Ovary (tissue), 9 donors: Measurements from ENCODE around the gene MYMK. TPM values are rescaled to one million over a fixed set of nuclear protein-coding genes. Genes with fewer than 3 reads are reported as not detected.

Experiments used
- DNase-seq, 5 donors: peaks; one replicate each; pipeline ENCODE4 v3.0.0-alpha.2; 2019 to 2020
- H3K27ac ChIP-seq, 2 donors: fragments of 200-600 bp; one replicate each; pipeline versions ENCODE4 v1.5.1 to v1.8.0; 2019 to 2022
- H3K27me3 ChIP-seq: fragments of 200-600 bp; one replicate; pipeline ENCODE4 v1.8.0; 2022
- H3K36me3 ChIP-seq: fragments of 200-600 bp; sonication (generic); one replicate; pipeline ENCODE4 v1.5.1; 2019
- H3K4me1 ChIP-seq: one replicate; pipeline ENCODE4 v1.8.1; 2013; ENCODE audit warnings: mild to moderate bottlenecking, moderate library complexity; ENCODE audit not compliant: insufficient read depth
- H3K4me3 ChIP-seq: fragments of 200-600 bp; sonication (generic); one replicate; pipeline ENCODE4 v1.5.1; 2017
- H3K9me3 ChIP-seq, 2 donors: fragments of 200-600 bp in 1 of 2; sonication (generic) in 1 of 2; one replicate each; pipeline versions ENCODE4 v1.5.1 to v1.8.1; 2013 to 2019; ENCODE audit warnings: mild to moderate bottlenecking in 1 of 2, moderate library complexity in 1 of 2
- EP300 ChIP-seq: sonication (generic); formaldehyde crosslinking; IDR thresholded peaks from one replicate; pipeline ENCODE4 v1.6.1; 2017; ENCODE audit warnings: antibody characterized with exemption
- POLR2A ChIP-seq: fragments of 450-650 bp; IDR thresholded peaks from one replicate; pipeline ENCODE4 v1.6.1; 2017; ENCODE audit warnings: antibody characterized with exemption, mild to moderate bottlenecking, moderate library complexity
- WGBS, 3 donors: extraction: QIAGEN DNeasy Blood & Tissue Kit in 1 of 3; methylation state at CpG; one replicate each; pipeline versions ENCODE4 v1.1.5 to v1.1.7; 2013 to 2017; 5-methylcytosine and 5-hydroxymethylcytosine counted together
- intact Hi-C, 4 donors: fragments of 100-400 bp; cut with DNase I; formaldehyde crosslinking; loops; one replicate each; pipeline versions ENCODE4 v1.11.0 to v1.15.1; 2022 to 2023
- polyA plus RNA-seq, 2 donors: library from polyadenylated mRNA; stranded (reverse); fragments of 200-250 nt in 1 of 2; fragments of 350-450 nt in 1 of 2; fragmentation: Illumina TruSeq in 1 of 2; extraction: RNeasy Lipid Tissue Mini Kit (QIAGEN cat#74804) in 1 of 2; gene quantifications; one replicate each; pipeline ENCODE4 v1.2.3, GENCODE V29; 2013 to 2014
- total RNA-seq, 7 donors: library from RNA; depleted of rRNA in 2 of 7; stranded (reverse); fragments of >200 nt in 2 of 7; fragmentation: NEBNext Ultra II Directional in 3 of 7; extraction: Animal tissue kit (Norgen Biotek cat#: 25700) in 3 of 7; gene quantifications; one replicate each; pipeline versions ENCODE4 v1.1.0 to v1.2.4, GENCODE V29; 2016 to 2023
- TF ChIP-seq, protein P1 (sequence below), 3 donors: fragments of 450-650 bp in 2 of 3; fragments of 200-600 bp in 1 of 3; IDR thresholded peaks; one replicate each; pipeline versions ENCODE4 v1.5.1 to v1.8.0; 2016 to 2022; ENCODE audit warnings: antibody characterized with exemption in 3 of 3, mild to moderate bottlenecking in 1 of 3
- donor health status: DM: no; HTN: no; CAD: no; lungs with moderate emphysema.
- donor health status: DM: no; HTN: no; CAD: no.
- donor health status: Bipolar disorder and iron deficiency.
- donor health status: DM: yes; HTN: yes; CAD: no.
- donor health status: DM: no; HTN: no; CAD: no.
- donor health status: DM: yes; HTN: yes; CAD: no.

MYMK gene
- total and polyA plus RNA-seq, 9 donors: not detected

- Histone ChIP-seq H3K9me3 (no peaks in the 10 kb centered on the region), H3K4me3 (no peak overlapping the region), H3K27me3 (no peaks in the 10 kb centered on the region), H3K27ac (no peak overlapping the region), H3K4me1 (peaks cover 13% of the 10 kb centered on the region), H3K36me3 (no peaks in the 10 kb centered on the region)
- intact Hi-C loops: loop anchor here in 1 of 4 donors (5.0 kb wide), 1 partner anchor 309 kb away; no protein-coding TSS in a partner anchor
- no peak for DNase-seq
- 74 to 92% (median 82%) methylated on average over 8 of the region's 8 CpGs for WGBS, 3 donors
- no peak for TF ChIP-seq POLR2A
- TF ChIP-seq, protein P1, sequence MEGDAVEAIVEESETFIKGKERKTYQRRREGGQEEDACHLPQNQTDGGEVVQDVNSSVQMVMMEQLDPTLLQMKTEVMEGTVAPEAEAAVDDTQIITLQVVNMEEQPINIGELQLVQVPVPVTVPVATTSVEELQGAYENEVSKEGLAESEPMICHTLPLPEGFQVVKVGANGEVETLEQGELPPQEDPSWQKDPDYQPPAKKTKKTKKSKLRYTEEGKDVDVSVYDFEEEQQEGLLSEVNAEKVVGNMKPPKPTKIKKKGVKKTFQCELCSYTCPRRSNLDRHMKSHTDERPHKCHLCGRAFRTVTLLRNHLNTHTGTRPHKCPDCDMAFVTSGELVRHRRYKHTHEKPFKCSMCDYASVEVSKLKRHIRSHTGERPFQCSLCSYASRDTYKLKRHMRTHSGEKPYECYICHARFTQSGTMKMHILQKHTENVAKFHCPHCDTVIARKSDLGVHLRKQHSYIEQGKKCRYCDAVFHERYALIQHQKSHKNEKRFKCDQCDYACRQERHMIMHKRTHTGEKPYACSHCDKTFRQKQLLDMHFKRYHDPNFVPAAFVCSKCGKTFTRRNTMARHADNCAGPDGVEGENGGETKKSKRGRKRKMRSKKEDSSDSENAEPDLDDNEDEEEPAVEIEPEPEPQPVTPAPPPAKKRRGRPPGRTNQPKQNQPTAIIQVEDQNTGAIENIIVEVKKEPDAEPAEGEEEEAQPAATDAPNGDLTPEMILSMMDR (IDR thresholded peaks at IDR 0.05): no peak
- TF ChIP-seq EP300: no peak
Observed at GRCh38 chr9:133491656-133491925, 33.2 kb downstream of the MYMK start.

GRCh38 chr9:133490865-133491655 lies 33.7 kb downstream of the MYMK start:
- Histone ChIP-seq H3K27me3 (no peaks in the 10 kb centered on the region), H3K27ac (no peak overlapping the region)
- no peak for DNase-seq

GRCh38 chr9:133490201-133490681 lies 34.5 kb downstream of the MYMK start:
- no peak for DNase-seq
- Histone ChIP-seq H3K27me3 (no peaks in the 10 kb centered on the region), H3K27ac (no peak overlapping the region), H3K36me3 (no peaks in the 10 kb centered on the region), H3K4me1 (peaks cover 13% of the 10 kb centered on the region), H3K9me3 (no peaks in the 10 kb centered on the region), H3K4me3 (no peak overlapping the region)
- WGBS, 3 donors: 50 to 58% (median 56%) methylated on average over 13 of the region's 13 CpGs
- intact Hi-C loops: loop anchor here in 1 of 4 donors (5.0 kb wide), 1 partner anchor 308 kb away; no protein-coding TSS in a partner anchor
- TF ChIP-seq EP300: no peak
- no peak for TF ChIP-seq POLR2A
- TF ChIP-seq, protein P1 (IDR thresholded peaks at IDR 0.05): no peak

More at GRCh38 chr9:133490865-133491655, 33.7 kb downstream of the MYMK start:
- TF ChIP-seq EP300: no peak
- Histone ChIP-seq H3K4me1 (peaks cover 13% of the 10 kb centered on the region), H3K9me3 (no peaks in the 10 kb centered on the region), H3K4me3 (no peak overlapping the region), H3K36me3 (no peaks in the 10 kb centered on the region)
- 69 to 79% (median 71%) methylated on average over 12 of the region's 12 CpGs for WGBS, 3 donors
- intact Hi-C loops: loop anchor here in 1 of 4 donors (5.0 kb wide), 1 partner anchor 309 kb away; no protein-coding TSS in a partner anchor

DNA sequence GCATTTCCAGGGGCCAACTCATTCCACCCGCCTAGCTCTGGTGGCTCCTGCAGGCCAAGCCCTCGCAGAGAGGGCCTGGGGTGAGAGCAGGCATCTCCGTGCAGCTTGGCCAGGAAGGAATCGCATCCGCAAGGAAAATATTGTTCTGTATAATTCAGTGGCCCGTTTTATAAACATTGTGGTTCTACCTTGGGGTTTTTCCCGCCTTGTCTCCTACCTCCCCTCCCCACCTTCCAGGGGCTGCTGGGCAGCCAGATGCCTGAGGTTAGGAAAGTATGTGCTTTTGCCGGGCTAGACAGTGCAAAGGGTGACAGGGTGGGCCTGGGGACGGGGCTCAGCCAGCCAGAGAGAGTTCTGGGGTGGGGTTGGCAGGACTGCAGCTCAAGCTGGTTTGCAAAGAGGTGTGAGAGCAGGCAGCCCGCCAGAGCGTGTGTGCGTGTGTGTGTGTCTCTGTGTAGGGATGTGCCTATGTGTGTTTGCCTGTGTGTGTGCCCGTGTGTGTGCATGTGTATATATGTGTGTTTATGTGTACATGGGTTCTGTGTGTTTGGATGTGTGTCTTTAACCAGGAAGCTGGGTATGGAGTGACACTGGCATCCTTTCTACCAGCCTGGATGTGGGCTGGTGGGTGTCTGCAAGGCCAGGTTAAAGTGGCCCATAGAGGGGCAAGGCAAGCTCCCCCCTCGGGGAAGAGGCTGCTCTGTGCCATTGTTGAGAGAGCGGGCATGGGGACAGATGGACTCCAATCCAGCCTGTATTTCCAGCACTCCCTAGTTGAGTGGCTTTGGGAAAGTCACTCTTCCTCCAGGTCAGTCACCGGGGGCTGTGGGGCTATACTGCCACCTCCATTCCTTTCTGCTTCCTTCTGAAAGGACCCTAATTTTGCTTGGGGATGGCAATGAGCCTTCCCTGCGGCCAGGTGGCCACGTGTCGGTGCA lies 35.2 kb downstream of the MYMK start:
- Histone ChIP-seq H3K27ac (no peak overlapping the region), H3K4me3 (no peak overlapping the region), H3K27me3 (no peaks in the 10 kb centered on the region), H3K9me3 (no peaks in the 10 kb centered on the region), H3K36me3 (no peaks in the 10 kb centered on the region), H3K4me1 (peaks cover 13% of the 10 kb centered on the region)
- TF ChIP-seq EP300 (no peak), POLR2A (no peak)
- TF ChIP-seq, protein P1 (IDR thresholded peaks at IDR 0.05): no peak
- DNase-seq: peak in 1 of 5 donors; percentile 19
- WGBS, 3 donors: 86 to 91% (median 89%) methylated on average over 19 of the region's 19 CpGs
- intact Hi-C loops: loop anchor here (5.0 to 10.0 kb wide), 5 partner anchors 82 to 307 kb away; no protein-coding TSS in a partner anchor
